Left cardiac atrium (tissue), 4 donors: ENCODE data around the gene C14orf93. TPM values are rescaled to one million over a fixed set of nuclear protein-coding genes. Genes with fewer than 3 reads are reported as not detected.

Source experiments
- ATAC-seq, 2 donors: fragments of 200-7000 bp; cut with Tn5 transposase; one replicate each; pipeline ENCODE4 v1.9.1; 2020; ENCODE audit warnings: mild to moderate bottlenecking in 2 of 2, moderate library complexity in 2 of 2
- DNase-seq: peaks from one replicate; pipeline ENCODE4 v3.0.0-alpha.2; 2020
- intact Hi-C, 2 donors: fragments of 100-400 bp; cut with DNase I; formaldehyde crosslinking; loops; one replicate each; pipeline versions ENCODE4 v1.14.1 to v1.15.1; 2022 to 2023
- long read RNA-seq: library from polyadenylated mRNA; unstranded; transcript quantifications from one replicate; pipeline ENCODE4 v2.0.0, GENCODE V29; 2021
- total RNA-seq, 2 donors: library from RNA; stranded (reverse); fragmentation: NEBNext Ultra II Directional; extraction: Animal tissue kit (Norgen Biotek cat#: 25700); gene quantifications; one replicate each; pipeline ENCODE4 v1.2.1, GENCODE V29; 2021
- donor health status: DM: no; HTN: yes; CAD: no.
- donor health status: DM: no; HTN: yes; CAD: no; lungs with severe emphysema.
- donor health status: DM: yes; HTN: yes; CAD: no.
- donor health status: Dilated cardiomyopathy.

Gene C14orf93, protein sequence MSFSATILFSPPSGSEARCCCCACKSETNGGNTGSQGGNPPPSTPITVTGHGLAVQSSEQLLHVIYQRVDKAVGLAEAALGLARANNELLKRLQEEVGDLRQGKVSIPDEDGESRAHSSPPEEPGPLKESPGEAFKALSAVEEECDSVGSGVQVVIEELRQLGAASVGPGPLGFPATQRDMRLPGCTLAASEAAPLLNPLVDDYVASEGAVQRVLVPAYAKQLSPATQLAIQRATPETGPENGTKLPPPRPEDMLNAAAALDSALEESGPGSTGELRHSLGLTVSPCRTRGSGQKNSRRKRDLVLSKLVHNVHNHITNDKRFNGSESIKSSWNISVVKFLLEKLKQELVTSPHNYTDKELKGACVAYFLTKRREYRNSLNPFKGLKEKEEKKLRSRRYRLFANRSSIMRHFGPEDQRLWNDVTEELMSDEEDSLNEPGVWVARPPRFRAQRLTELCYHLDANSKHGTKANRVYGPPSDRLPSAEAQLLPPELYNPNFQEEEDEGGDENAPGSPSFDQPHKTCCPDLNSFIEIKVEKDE
- total RNA-seq: 1 to 10 TPM; 3.9 to 4.7 TPM
- long read RNA-seq, partial matches to known transcripts: 0 of 1 reads
- long read RNA-seq, other reads (novel, unspliced or antisense): 0 of 1 reads

DNA sequence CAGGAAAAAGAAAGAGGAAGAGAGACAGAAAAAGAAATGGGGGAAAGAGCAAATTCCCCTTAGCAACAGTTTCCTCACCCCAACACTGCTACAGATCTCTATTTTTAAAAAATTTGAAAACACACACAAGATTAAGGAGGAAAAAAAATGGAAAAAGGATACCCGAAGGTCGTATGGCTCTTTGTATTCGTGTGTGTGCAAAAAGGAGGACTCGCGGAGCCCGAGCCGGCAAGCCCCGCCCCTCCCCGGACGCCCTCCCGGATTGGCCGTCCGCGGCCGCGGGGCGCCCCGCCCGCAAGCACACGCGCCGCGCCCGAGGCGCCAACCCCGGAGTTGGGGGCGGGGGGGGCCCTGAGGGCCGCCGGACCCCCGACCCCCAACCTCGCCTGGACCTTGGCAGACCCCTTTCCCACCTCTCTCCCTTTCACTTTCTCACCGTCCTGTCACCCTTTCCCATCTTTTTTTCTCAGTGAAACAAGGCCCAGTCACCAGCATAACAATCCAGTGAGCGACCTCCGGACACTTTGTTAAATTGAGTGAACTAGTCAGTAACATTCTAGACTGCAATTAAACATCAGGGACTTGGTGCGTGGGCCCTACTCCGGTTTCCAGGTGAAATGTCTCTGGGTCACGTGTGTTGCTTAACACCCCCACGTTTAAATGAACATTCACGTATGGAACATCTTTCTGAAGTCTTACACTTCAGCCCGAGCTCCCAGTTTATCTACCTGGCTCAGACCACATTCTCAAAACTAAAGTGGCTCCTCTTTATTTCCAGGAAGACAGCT, at the start of gene C14orf93:
Gene C14orf93 (minus strand): TSS at position 205 of the 788 bp plus-strand sequence. CDS start 11,120 bp downstream, outside the sequence.
- DNase-seq (peak; percentile 89), ATAC-seq (peak; percentile 48 to 55)
- intact Hi-C loops: no loop called here

DNA sequence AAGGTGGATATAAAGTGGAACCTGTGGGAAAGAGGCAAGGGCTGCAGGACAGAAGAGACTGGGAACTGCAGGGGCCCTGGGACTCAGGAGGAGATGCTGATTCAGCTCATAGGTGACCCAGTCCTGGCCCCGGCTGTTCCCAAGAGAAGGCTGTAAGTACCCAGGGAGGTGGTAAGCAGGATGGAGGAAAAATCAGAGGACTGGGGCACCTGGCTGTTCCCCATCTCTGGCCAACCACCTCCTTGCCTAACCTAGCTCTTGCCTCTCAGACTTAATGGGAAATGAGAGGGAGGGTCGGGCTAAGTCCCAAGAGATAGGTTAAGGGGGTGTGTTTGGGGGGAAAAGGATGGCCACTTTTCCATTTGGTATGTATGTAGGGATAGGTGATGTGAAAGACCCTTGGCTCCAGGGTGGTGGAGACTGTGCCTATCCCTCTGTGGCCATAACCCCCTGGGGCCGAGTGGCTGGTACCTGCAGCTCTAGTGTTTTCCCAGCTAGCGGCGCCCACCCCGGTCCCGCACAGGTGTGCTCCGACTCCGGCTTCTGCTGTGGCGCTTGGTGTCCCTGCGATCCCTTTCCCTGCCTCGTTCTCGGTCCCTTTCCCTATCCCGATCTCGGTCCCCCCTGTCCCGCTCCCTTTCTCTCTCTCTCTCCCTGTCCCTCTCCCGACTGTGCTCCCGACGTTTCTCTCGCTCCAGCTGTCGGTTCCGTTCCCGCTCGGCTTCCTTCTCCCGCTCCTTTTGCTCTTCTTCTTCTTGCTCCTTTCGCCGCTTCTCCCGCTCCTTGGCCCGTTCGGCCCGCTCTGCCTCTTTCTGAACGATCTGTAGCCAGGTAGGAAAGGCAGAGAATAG, 48.9 kb upstream of the C14orf93 start:
- ATAC-seq: no peak
- intact Hi-C loops: loop anchor here in 1 of 2 donors (2.0 kb wide), 1 partner anchor 72 kb away; no protein-coding TSS in a partner anchor
- DNase-seq: no peak

DNA sequence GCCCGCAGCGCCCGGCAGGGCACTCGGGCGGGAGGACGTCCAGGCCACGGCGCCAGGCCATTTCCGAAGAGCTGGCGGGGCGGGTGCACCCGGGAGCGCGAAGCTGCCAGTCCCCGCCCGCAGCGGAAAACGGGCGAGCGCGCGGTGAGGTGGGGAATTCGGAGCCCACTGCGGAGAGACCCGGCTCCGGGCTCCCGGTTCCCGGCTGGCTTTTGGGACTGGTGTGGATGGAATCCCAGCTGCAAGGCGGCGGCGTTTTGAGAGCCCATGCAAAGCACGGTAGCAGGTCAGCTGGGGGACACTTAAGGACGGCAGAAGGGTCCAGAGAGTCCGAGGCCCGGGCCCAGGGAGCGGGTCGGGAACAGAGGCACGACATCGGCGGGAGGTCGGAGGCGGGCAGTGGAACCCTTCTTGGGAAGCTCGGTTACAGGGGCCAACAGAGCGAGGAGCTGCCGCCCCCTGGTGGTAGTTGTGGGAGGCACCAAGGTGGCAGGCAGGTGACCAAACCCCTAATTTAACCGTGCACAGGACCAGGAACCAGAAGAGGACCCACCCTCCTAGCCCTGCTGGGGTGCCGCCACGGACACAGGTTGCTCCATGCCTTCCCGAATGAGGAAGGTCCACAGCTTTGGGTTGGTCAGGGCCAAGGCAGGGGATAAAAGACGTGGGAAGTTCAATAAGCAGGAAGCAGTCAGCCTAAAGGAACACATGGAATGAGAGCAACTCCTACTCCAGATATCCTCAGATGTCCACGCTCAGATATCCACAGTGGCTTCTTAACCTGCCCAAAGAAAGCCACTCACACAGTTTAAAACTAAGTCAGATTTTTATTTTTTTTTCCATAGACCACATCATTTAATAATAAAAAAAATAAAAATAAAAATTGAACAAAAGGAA, 48.1 kb upstream of the C14orf93 start:
- intact Hi-C loops: loop anchor here (2.0 kb wide), 1 partner anchor 71 kb away; no protein-coding TSS in a partner anchor
- ATAC-seq: peak; percentile 68 to 85
- peak; percentile 87 for DNase-seq

DNA sequence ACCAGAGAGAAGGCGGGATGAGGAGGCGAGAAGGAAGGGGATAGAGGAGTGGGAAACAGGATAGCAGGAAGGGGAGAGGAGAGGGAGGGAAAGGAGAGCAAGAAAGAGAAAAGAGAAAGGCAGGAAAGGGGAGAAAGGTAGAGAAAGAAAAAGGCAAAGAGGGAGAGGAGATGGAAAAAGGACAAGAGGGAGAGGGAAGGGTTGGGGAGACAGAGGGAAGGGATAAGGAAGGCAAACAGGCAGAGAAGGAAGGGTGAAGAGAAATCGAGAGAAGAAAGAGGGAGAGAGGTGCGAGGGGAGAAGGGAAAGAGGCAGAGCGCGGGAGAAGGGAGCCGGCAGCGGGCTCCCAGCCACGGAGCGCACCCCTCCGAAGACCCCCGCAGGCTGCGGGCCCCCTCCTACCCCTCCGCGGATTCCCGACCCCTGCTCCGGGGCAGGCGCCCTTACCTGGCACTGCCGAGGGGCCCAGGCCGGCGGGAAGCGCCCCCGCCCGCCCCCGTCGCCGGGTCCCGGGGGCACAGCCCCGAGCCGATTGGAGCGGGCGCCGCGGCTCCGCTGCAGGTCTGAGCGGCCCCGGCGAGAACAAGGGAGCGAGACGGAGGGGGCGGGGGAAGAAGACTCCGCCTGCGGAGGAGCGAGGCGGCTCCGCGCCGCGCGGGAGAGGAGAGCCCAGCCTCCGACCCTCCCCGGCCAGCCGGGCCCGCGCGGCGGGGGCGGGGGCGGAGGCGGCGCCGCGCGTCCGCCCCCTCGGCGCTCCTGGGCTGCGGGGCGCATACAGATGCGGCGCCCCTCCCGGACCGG, 47.2 kb upstream of the C14orf93 start, which contains the start of gene CDH24:
Gene CDH24 (minus strand): TSS at position 565 of the 801 bp plus-strand sequence. CDS start 1,787 bp downstream, outside the sequence.
- peak; percentile 73 to 76 for ATAC-seq
- intact Hi-C loops: loop anchor here in 1 of 2 donors (2.0 kb wide), 1 partner anchor 70 kb away; no protein-coding TSS in a partner anchor
- DNase-seq: peak; percentile 80

DNA sequence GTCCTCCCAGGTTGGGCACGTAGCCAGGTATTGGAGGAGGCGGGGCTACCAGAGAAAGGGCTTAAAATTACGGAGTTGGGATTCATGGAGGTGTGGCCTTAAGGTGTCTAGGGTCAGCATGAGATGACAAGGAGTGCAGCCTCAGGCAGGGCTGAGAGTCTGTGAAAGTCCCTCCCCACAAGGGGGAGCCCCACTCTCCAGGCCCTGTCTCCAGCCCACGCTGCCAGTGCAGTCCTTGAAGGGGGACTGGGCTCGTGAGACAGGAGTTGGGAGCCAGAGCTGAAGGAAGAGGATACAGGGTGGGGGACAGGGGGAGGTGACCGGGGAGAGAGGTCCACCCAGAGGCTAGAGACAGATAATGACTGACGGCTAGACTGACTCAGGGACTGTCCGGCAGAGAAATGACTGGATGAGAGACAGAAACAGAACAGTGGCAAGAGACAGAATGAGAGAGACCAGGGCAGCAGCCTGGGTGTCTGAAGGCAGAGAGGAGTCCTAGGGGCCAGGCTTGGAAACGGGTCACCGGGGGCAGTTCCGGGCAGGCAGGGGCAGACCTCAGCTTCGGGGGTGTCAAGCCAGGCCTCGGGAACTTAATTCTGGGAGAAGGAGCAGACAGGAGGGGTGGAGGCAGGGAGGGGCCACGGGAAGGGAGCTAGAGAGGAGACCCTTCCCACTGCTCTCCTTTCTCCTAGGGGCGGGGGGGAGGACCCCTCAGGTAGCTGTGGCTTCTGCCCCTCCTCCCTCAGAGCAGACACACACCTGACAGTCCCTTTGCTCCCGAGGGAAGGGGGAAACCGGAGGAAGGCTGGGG, 46.4 kb upstream of the C14orf93 start:
- DNase-seq: peak; percentile 69
- intact Hi-C loops: loop anchor here in 1 of 2 donors (2.0 kb wide), 1 partner anchor 70 kb away; no protein-coding TSS in a partner anchor
- ATAC-seq: peak; percentile 23 to 50

DNA sequence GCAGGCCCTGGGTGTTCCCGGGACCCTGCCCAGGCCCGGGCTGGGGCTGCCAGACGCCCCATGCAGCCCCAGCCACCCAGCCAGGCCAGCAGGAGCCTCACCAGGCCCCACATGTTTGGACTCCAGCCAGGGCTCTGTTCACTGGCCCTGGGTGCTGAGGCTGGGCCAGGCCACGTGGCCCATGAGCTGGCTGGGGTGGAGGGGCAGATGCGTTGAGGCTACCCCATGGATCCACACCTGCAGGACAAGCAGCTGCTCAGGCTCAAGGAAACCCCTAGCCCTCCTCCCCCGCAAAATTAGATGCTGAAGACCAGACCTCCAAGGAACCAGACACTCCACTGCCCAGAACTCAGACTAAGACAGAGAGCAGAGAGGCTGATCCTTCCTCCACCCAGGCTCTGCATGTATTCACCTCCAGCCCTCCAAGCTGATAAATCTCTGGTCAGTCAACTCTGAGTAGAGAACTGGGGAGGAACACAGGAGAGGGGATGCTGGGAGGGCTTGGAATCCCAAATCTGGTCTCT, 45.7 kb upstream of the C14orf93 start:
- intact Hi-C loops: loop anchor here in 1 of 2 donors (2.0 kb wide), 1 partner anchor 69 kb away; no protein-coding TSS in a partner anchor
- no peak for ATAC-seq
- DNase-seq: no peak

DNA sequence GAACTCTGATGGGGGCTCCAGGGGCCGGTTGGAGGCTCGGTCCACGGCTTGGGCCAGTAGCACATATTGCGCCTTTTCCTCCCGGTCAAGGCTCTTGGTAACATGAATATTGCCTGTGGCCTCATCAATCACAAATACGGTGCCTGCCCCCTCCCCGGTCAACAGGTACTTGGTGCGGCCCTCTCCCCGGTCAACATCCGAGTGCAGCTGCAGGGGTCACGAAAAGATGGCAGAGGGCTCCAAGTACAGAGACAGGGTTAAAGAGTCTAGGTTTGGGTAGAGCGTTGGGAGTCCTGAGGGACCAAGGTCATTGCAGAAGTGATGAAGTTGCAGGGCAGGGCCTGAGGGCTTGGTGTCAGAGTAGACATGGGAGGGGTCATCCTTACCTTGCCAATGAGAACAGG, 45.2 kb upstream of the C14orf93 start:
- intact Hi-C loops: no loop called here
- no peak for ATAC-seq

DNA sequence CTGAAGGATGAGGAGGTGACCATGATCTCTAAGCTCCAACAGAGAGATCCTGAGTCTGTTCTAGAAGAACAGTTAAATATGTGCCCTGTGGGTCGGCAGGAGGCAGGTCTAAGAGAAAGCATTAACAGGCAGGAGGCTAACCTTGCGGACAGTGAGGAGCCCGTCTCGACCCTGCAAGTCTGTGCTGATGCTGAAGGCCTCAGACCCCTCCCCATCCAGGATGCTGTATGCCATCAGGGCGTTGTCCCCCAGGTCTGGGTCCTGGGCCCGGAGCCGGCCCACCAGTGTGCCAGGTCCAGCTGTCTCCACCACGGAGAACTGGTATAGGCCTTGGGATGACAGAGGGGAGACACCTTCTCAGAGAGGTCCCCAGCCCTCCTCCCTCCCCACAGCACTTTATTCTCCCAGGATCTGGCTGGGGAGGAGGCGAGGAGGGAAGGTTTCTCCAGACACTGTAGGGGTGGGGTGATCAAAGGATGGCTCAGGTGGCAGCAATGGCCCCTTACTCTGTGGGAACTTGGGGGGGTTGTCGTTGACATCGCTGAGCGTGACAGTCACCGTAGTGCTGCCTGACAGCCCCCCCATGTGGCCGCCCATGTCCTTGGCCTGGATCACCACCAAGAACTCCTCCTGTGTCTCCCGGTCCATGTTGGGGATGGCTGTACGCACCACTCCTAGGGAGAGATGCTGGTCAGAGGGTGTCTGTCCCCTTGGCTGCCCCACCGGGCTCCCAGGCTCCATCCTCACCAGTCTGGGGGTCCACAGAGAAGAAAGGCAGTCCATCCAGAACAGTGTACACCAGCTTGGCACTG, 44.3 kb upstream of the C14orf93 start:
- no peak for ATAC-seq
- DNase-seq: no peak
- intact Hi-C loops: no loop called here

More for the DNA sequence above, 45.2 kb upstream of the C14orf93 start:
- DNase-seq: no peak

DNA sequence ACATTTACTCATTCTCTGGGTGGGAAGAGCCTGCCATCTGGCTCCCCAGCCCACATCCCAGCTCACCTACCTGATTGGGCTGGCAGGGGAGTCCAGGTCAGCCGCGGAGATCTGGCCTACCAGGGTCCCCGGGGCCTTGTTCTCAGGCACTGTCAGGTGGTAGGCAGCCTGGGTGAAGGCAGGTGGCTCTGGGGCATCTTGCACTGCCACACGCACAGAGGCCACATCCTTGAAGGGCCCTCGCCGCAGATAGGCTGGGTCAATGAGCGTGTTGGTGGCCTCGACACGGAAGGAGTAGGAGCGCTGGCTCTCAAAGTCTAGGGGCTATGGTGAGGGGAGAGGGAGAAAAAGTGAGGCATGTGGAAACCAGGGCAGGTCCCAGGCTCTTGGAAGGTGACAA, 43.5 kb upstream of the C14orf93 start:
- ATAC-seq (no peak), DNase-seq (no peak)
- intact Hi-C loops: no loop called here

DNA sequence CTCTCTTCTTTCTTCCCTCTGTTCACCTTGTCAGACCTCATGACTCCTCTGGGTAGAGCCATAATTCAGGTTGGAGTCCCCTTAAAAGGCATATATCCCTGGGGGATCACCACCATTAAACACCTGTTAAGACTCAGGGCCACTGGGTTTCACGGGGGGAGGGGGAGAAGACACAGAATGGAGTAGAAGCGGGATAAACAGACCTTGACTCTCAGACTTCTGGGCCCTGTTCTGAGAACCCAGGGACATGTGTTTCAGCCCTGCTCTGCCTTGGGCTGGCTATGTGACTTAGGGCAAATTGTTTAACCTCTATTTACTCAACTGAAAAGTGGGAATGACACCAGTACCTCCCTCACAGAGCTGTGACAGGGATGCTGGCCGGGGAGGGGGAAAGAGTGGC, 42.7 kb upstream of the C14orf93 start:
- ATAC-seq (no peak), DNase-seq (no peak)
- intact Hi-C loops: no loop called here

DNA sequence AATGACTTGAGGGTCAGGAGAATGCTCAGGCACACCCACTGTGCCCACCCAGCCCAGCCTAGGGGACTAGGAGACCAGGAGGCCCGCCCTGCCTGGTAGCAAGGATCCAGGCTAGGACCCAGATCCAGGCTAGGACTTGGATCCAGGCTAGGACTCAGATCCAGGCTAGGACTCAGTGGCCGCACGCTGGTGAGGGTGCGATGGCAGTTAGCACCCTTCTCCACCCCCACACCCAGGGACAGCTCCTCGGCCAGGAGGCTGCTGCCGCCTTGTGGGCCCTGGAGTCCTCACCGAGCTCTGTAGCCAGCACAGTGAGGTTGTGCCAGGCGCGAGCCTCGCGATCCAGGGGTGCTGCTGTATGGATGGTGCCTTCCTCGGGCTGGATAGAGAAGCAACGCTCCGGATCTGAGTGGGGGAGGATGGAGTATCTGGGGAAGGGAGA, 42.3 kb upstream of the C14orf93 start:
- DNase-seq (no peak), ATAC-seq (peak; percentile 4 to 38)
- intact Hi-C loops: no loop called here

DNA sequence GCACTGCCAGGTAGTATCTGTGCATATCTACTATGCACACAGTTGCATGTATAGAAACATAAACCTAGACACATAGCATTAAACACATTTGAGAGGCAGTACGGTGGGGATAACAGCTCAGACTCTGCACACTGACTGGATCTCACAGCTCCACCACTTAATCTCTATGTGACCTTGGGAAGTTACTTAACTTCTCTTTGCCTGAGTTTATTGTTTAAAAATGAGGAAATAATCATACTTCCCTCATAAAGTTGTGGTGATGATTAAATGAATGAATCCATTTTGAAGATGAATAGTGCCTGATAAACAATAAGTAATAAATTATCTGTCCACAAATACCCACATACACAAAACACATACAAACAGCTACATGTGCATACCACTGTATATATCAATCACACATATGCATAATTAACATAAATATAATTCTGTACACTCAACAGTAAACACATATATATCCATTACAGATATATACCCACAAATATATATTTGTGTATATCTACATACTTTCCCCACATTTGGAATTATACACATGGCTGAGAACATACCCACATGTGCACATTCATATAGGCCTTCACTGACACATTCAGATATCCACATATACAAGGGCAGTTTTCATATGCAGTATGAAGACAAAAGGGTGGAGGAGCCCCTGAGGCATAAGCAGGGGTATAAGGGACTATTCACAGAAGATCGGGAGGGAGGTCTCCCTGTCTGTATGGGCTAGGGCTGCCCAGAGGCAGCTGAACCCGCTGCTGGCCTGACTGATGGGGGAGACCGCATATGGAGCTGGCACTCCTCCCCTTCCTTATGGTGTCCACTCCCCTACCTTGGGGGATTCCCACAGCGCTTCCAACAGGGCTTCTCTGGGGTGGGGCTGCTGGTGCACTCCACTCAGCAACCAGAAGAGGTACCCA, 41.5 kb upstream of the C14orf93 start:
- intact Hi-C loops: no loop called here
- no peak for DNase-seq
- no peak for ATAC-seq

DNA sequence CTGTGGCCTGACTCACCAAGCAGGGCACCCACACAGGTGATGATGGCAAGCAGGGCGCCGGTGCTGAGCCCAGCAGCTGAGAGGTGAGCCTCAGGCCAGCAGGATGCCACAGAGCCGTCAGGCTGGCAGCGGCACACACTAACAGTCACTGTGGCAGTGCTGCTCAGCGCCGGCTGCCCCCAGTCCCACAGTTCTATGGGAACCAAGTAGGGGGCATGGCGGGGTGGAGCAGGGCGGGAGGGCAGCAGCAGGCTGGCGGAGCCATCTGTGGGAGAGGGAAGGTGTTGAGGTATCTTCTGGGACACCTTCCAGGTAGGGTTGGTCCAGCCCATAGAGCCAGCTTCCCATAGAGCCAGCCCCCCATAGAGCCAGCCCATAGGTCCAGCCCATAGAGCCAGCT, 39.1 kb upstream of the C14orf93 start:
- DNase-seq: no peak
- intact Hi-C loops: no loop called here
- ATAC-seq: no peak
